Thoracic aorta (tissue), 2 donors: Measurements from ENCODE around the gene FAM184B. TPM values are rescaled to one million over a fixed set of nuclear protein-coding genes. Genes with fewer than 3 reads are reported as not detected.

ENCODE experiments used
- ATAC-seq: fragments of 150-250 bp; one replicate; pipeline ENCODE4 v1.8.0; 2017; ENCODE audit warnings: low read depth; ENCODE audit not compliant: insufficient number of reproducible peaks, low FRiP score
- DNase-seq: peaks from one replicate; pipeline ENCODE4 v3.0.0-alpha.2; 2020; ENCODE audit warnings: low spot score
- H3K27ac ChIP-seq, 2 donors: fragments of 200-600 bp; sonication (generic); 1 replicate in 1 of 2; 2 replicates in 1 of 2; pipeline ENCODE4 v1.5.1; 2016; ENCODE audit warnings: mild to moderate bottlenecking in 2 of 2, moderate library complexity in 2 of 2
- H3K27me3 ChIP-seq: fragments of 200-600 bp; sonication (generic); replicated peaks from 2 replicates; pipeline ENCODE4 v1.6.0; 2016; ENCODE audit warnings: mild to moderate bottlenecking; ENCODE audit not compliant: insufficient read depth
- H3K36me3 ChIP-seq: fragments of 200-600 bp; sonication (generic); one replicate; pipeline ENCODE4 v1.5.1; 2016
- H3K4me1 ChIP-seq, 2 donors: fragments of 200-600 bp; sonication (generic); 1 replicate in 1 of 2; 2 replicates in 1 of 2; pipeline versions ENCODE4 v1.5.1 to v1.6.0; 2016; ENCODE audit warnings: low read depth in 2 of 2, mild to moderate bottlenecking in 1 of 2; ENCODE audit not compliant: control insufficient read depth in 1 of 2
- H3K4me3 ChIP-seq: fragments of 200-600 bp; sonication (generic); 2 replicates; pipeline ENCODE4 v1.5.1; 2016; ENCODE audit warnings: mild to moderate bottlenecking
- H3K9me3 ChIP-seq: fragments of 200-600 bp; sonication (generic); 2 replicates; pipeline ENCODE4 v1.5.1; 2016
- total RNA-seq, 2 donors: library from RNA; depleted of rRNA; stranded (reverse); fragments of >200 nt; gene quantifications; one replicate each; pipeline versions ENCODE4 v1.1.0 to v1.2.3, GENCODE V29; 2016
- TF ChIP-seq, protein P1 (sequence below): fragments of 200-600 bp; sonication (generic); IDR thresholded peaks from one replicate; pipeline ENCODE4 v1.5.1; 2019; ENCODE audit warnings: antibody characterized with exemption

Gene FAM184B
- total RNA-seq, 2 donors from 2014 or later = not detected

DNA sequence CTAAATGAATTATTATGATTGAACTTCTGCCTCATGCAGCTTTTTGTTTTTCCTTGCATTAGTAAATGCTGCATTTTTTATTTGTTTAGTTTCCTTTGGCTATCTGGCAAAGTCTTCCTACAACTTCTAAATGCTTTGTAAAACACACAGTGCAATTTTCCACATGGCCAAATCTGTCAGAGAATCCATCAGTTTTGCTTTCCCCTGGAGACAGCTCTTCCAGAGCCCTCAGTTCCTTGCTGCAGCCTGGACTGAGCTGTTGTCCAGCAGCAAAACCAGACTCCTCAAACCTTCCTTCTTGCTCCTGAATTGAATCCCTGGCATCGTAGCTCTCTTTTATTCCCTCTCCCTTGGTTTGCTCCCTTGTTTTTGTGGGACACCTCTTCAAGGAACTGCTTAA, 124.3 kb downstream of the FAM184B start:
- Histone ChIP-seq H3K4me1 (no peaks in the 10 kb centered on the region), H3K27ac (no peak overlapping the region), H3K36me3 (no peaks in the 10 kb centered on the region), H3K9me3 (no peaks in the 10 kb centered on the region), H3K27me3 (no peaks in the 10 kb centered on the region), H3K4me3 (no peak overlapping the region)
- ATAC-seq (no peak), DNase-seq (no peak)
- TF ChIP-seq, protein P1, sequence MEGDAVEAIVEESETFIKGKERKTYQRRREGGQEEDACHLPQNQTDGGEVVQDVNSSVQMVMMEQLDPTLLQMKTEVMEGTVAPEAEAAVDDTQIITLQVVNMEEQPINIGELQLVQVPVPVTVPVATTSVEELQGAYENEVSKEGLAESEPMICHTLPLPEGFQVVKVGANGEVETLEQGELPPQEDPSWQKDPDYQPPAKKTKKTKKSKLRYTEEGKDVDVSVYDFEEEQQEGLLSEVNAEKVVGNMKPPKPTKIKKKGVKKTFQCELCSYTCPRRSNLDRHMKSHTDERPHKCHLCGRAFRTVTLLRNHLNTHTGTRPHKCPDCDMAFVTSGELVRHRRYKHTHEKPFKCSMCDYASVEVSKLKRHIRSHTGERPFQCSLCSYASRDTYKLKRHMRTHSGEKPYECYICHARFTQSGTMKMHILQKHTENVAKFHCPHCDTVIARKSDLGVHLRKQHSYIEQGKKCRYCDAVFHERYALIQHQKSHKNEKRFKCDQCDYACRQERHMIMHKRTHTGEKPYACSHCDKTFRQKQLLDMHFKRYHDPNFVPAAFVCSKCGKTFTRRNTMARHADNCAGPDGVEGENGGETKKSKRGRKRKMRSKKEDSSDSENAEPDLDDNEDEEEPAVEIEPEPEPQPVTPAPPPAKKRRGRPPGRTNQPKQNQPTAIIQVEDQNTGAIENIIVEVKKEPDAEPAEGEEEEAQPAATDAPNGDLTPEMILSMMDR = no peak

DNA sequence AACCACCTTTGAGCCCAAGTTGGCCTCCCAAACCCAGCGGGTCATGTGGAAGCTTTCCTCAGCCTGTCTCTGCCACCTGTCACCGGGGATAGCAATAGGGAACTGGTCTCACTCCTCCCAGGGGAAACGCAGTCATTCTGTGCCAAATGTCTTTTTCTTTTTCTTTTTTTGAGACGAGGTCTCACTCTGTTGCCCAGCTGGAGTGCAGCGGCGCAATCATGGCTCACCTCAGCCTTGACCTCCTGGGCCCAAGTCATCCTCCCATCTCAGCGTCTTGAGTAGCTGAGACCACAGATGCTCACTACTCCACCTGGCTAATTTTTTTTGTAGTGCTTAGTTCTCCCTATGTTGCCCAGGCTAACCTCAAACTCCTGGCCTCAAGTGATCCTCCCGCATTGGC, 126.7 kb downstream of the FAM184B start:
- ATAC-seq = peak; percentile 20
- TF ChIP-seq, protein P1 = no peak
- H3K27ac ChIP-seq = no peak overlapping the region
- no peaks in the 10 kb centered on the region for H3K4me1 ChIP-seq
- H3K9me3 ChIP-seq = no peaks in the 10 kb centered on the region
- H3K4me3 ChIP-seq = no peak overlapping the region
- no peaks in the 10 kb centered on the region for H3K36me3 ChIP-seq
- no peaks in the 10 kb centered on the region for H3K27me3 ChIP-seq
- no peak for DNase-seq

DNA sequence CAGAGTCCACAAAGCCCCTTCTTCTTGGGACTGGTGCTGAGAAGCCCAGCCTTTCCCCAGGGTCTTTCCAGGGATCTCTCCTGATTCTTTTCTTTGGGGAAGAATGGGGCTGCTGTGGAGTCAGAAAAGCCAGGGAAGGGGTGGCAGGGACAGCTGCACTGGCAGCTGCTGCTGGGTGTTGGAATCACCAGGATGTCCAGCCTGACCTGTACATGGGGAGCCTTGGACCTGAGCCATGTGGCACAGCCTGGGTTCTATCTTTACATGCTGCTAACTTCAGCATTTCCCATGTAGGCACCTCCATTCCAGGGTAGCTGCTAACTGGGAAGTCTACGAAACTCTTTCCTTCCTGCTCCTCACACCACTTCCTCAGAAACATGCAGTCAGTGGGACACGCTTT, 131.0 kb downstream of the FAM184B start:
- Histone ChIP-seq H3K4me3 (no peak overlapping the region), H3K27me3 (no peaks in the 10 kb centered on the region), H3K4me1 (no peaks in the 10 kb centered on the region), H3K9me3 (no peaks in the 10 kb centered on the region), H3K27ac (no peak overlapping the region), H3K36me3 (no peaks in the 10 kb centered on the region)
- ATAC-seq = no peak
- TF ChIP-seq, protein P1 = no peak
- no peak for DNase-seq

DNA sequence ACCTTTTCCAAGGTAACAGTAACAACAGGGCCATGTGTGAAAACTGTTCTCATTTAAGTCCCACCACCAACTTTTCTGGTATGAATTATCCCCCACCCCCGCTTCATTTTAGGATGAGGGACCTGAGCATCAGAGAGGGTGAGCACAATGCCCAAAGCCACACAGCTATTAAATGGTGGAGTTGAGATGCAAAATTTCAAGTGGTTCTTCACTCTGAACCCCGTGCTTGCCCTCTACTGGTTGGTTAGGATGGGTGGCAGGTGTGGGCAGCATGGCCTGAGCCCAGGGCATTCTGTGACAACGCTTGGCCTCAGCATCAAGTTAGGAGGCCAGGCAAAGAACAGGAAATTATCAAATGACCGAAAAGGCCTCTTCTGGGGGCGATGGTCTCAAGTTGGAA, 133.5 kb downstream of the FAM184B start:
- Histone ChIP-seq H3K4me1 (no peaks in the 10 kb centered on the region), H3K27ac (no peak overlapping the region), H3K4me3 (no peak overlapping the region), H3K27me3 (no peaks in the 10 kb centered on the region), H3K9me3 (no peaks in the 10 kb centered on the region), H3K36me3 (no peaks in the 10 kb centered on the region)
- DNase-seq = no peak
- no peak for ATAC-seq
- TF ChIP-seq, protein P1 = no peak

DNA sequence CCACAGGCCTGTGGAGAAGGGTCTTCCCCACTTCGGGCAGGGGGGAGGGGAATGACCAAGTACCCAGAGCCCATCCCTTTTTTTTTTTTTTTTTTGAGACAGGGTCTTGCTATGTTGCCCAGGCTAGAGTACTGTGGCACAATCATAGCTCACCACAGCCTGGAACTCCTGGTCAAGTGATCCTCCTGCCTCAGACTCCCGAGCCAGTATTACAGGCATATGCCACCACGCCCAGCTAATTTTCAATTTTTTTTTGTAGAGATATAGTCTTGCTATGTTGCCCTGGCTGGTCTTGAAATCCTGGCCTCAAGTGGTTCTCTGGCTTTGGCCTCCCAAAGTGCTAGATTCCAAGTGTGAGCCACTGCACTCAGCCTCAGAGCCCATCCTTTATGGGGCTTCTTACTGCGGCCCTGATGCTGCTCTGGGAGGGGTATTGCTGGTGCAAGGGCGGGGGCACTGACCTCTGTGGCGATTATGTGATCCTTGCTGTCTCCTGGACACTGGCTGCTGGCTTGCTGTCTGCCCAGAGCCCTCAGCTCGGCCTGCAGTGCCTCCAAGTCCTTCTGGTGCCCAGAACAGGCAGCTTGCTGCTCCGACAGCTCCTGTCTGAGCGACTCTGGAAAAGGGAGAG, 134.1 kb downstream of the FAM184B start:
- DNase-seq (no peak), ATAC-seq (no peak)
- Histone ChIP-seq H3K9me3 (no peaks in the 10 kb centered on the region), H3K27me3 (no peaks in the 10 kb centered on the region), H3K4me1 (no peaks in the 10 kb centered on the region), H3K4me3 (no peak overlapping the region), H3K27ac (no peak overlapping the region), H3K36me3 (no peaks in the 10 kb centered on the region)
- TF ChIP-seq, protein P1 = no peak
